OCI-LY1 (cell line): ENCODE measurements around the gene FRMD4A.

Experiments
- H2AFZ ChIP-seq: fragments of 200-600 bp; sonication (generic), shearing (Covaris generic); 2 replicates; pipeline ENCODE4 v1.6.0; 2014; ENCODE audit warnings: antibody characterized with exemption, mild to moderate bottlenecking, low read length
- H3F3A ChIP-seq: fragments of 200-600 bp; sonication (generic), shearing (Covaris generic); 2 replicates; pipeline ENCODE4 v1.6.0; 2014; ENCODE audit warnings: mild to moderate bottlenecking, antibody characterized with exemption, low read length, moderate library complexity; ENCODE audit not compliant: insufficient read depth
- H3K27ac ChIP-seq: fragments of 200-600 bp; sonication (generic); 2 replicates; pipeline ENCODE4 v1.5.1; 2014; ENCODE audit warnings: low read length, mixed run types, mild to moderate bottlenecking, low read depth; ENCODE audit not compliant: poor library complexity, severe bottlenecking
- H3K27me3 ChIP-seq: fragments of 200-600 bp; sonication (generic); 2 replicates; pipeline ENCODE4 v1.6.0; 2014; ENCODE audit warnings: antibody characterized with exemption, mild to moderate bottlenecking, low read length, moderate library complexity; ENCODE audit not compliant: insufficient read depth
- H3K36me3 ChIP-seq: fragments of 200-600 bp; sonication (generic); 2 replicates; pipeline ENCODE4 v1.6.1; 2014; ENCODE audit warnings: mild to moderate bottlenecking, antibody characterized with exemption, low read length, moderate library complexity, mixed read lengths; ENCODE audit not compliant: insufficient read depth
- H3K4me1 ChIP-seq: fragments of 200-600 bp; sonication (generic); 2 replicates; pipeline ENCODE4 v1.5.1; 2014; ENCODE audit warnings: mild to moderate bottlenecking, low read length, moderate library complexity; ENCODE audit not compliant: insufficient read depth, severe bottlenecking
- H3K4me2 ChIP-seq: fragments of 200-600 bp; sonication (generic), shearing (Covaris generic); 2 replicates; pipeline ENCODE4 v1.6.1; 2014; ENCODE audit warnings: low read length
- H3K4me3 ChIP-seq: fragments of 200-600 bp; sonication (generic); 2 replicates; pipeline ENCODE4 v1.5.1; 2014; ENCODE audit warnings: low read length, low read depth, mild to moderate bottlenecking, mixed read lengths; ENCODE audit not compliant: poor library complexity, severe bottlenecking
- H3K79me2 ChIP-seq: fragments of 200-600 bp; shearing (Covaris generic); 2 replicates; pipeline ENCODE4 v1.6.1; 2016; ENCODE audit warnings: mixed run types, low read length, mixed read lengths; ENCODE audit not compliant: insufficient read depth
- H3K9ac ChIP-seq: fragments of 200-600 bp; sonication (generic), shearing (Covaris generic); 2 replicates; pipeline ENCODE4 v1.6.1; 2014; ENCODE audit warnings: mild to moderate bottlenecking, low read length, mixed read lengths
- H3K9me2 ChIP-seq: fragments of 200-600 bp; sonication (generic), shearing (Covaris generic); 2 replicates; pipeline ENCODE4 v1.6.1; 2014; ENCODE audit warnings: low read depth, mild to moderate bottlenecking, low read length, mixed read lengths
- H3K9me3 ChIP-seq: fragments of 200-600 bp; shearing (Covaris generic); 2 replicates; pipeline ENCODE4 v1.6.1; 2014; ENCODE audit warnings: low read length, mixed read lengths
- H4K20me1 ChIP-seq: fragments of 200-600 bp; sonication (generic), shearing (Covaris generic); 2 replicates; pipeline ENCODE4 v1.6.0; 2016; ENCODE audit warnings: mild to moderate bottlenecking, low read length; ENCODE audit not compliant: insufficient read depth
- CTCF ChIP-seq: fragments of 200-600 bp; sonication (generic), shearing (Covaris generic); IDR thresholded peaks from 2 replicates; pipeline ENCODE4 v1.5.1; 2017; ENCODE audit warnings: mild to moderate bottlenecking, antibody characterized with exemption, low read length, moderate library complexity, mixed read lengths
- EZH2 ChIP-seq: fragments of 200-600 bp; sonication (generic), shearing (Covaris generic); IDR thresholded peaks from 2 replicates; pipeline ENCODE4 v1.8.0; 2017; ENCODE audit warnings: borderline replicate concordance, mixed run types, mild to moderate bottlenecking, antibody characterized with exemption, low read length, moderate library complexity, mixed read lengths

FRMD4A gene

GRCh38 chr10:13686331-13686752, 644.4 kb downstream of the FRMD4A start:
- Histone ChIP-seq H3K4me1 (no peaks in the 10 kb centered on the region), H3F3A (no peaks in the 10 kb centered on the region), H3K4me2 (no peak overlapping the region), H3K9me3 (no peaks in the 10 kb centered on the region), H3K9me2 (no peaks in the 10 kb centered on the region), H3K9ac (no peak overlapping the region), H4K20me1 (no peaks in the 10 kb centered on the region), H3K36me3 (no peaks in the 10 kb centered on the region), H2AFZ (no peak overlapping the region), H3K27ac (no peak overlapping the region), H3K27me3 (no peaks in the 10 kb centered on the region), H3K79me2 (no peaks in the 10 kb centered on the region), H3K4me3 (no peak overlapping the region)
- TF ChIP-seq EZH2 (no peak), CTCF (no peak)

GRCh38 chr10:13685885-13686284, 644.8 kb downstream of the FRMD4A start:
- Histone ChIP-seq H3K27me3 (no peaks in the 10 kb centered on the region), H3K9ac (no peak overlapping the region), H2AFZ (no peak overlapping the region), H3K4me2 (no peak overlapping the region), H3K79me2 (no peaks in the 10 kb centered on the region), H3K27ac (no peak overlapping the region), H3K4me1 (no peaks in the 10 kb centered on the region), H3K4me3 (no peak overlapping the region), H3K9me2 (no peaks in the 10 kb centered on the region), H4K20me1 (no peaks in the 10 kb centered on the region), H3F3A (no peaks in the 10 kb centered on the region), H3K36me3 (no peaks in the 10 kb centered on the region), H3K9me3 (no peaks in the 10 kb centered on the region)
- TF ChIP-seq EZH2, result no peak
- no peak for TF ChIP-seq CTCF

GRCh38 chr10:13684806-13685482, 645.8 kb downstream of the FRMD4A start:
- no peaks in the 10 kb centered on the region for H3K9me2 ChIP-seq
- no peaks in the 10 kb centered on the region for H3K27me3 ChIP-seq
- no peak overlapping the region for H3K4me3 ChIP-seq
- no peaks in the 10 kb centered on the region for H3K4me1 ChIP-seq
- no peaks in the 10 kb centered on the region for H3K79me2 ChIP-seq
- H3F3A ChIP-seq, result no peaks in the 10 kb centered on the region
- no peak overlapping the region for H2AFZ ChIP-seq
- H3K27ac ChIP-seq, result no peak overlapping the region
- H4K20me1 ChIP-seq, result no peaks in the 10 kb centered on the region
- H3K9me3 ChIP-seq, result no peaks in the 10 kb centered on the region
- H3K4me2 ChIP-seq, result no peak overlapping the region
- no peak overlapping the region for H3K9ac ChIP-seq
- no peaks in the 10 kb centered on the region for H3K36me3 ChIP-seq
- TF ChIP-seq EZH2 (no peak), CTCF (no peak)
